ENCODE data around the gene OSBPL2.

OSBPL2 gene

GRCh38 chr20:62285722-62286121 is 47.4 kb downstream of the OSBPL2 start:
- TF ChIP-seq, protein P1, sequence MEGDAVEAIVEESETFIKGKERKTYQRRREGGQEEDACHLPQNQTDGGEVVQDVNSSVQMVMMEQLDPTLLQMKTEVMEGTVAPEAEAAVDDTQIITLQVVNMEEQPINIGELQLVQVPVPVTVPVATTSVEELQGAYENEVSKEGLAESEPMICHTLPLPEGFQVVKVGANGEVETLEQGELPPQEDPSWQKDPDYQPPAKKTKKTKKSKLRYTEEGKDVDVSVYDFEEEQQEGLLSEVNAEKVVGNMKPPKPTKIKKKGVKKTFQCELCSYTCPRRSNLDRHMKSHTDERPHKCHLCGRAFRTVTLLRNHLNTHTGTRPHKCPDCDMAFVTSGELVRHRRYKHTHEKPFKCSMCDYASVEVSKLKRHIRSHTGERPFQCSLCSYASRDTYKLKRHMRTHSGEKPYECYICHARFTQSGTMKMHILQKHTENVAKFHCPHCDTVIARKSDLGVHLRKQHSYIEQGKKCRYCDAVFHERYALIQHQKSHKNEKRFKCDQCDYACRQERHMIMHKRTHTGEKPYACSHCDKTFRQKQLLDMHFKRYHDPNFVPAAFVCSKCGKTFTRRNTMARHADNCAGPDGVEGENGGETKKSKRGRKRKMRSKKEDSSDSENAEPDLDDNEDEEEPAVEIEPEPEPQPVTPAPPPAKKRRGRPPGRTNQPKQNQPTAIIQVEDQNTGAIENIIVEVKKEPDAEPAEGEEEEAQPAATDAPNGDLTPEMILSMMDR (conservative IDR thresholded peaks at IDR 0.05; ENCODE audit: low read depth), result no peak
- H3K27ac ChIP-seq, result peak overlapping the region; percentile 6; the same call in 1 of the 2 replicates
- DNase-seq (ENCODE audit: low spot score), result no peak
- ChIA-PET POLR2A (ENCODE audit: low non-redundant PET) (interaction anchor here (0.6 kb wide), 1 partner anchor 20 kb away, joined by 4 read pairs; no protein-coding TSS in a partner anchor), CTCF (no interaction called here)

- ChIA-PET POLR2A (ENCODE audit: low non-redundant PET) (no interaction called here), CTCF (interaction anchor here (0.6 kb wide), 1 partner anchor 274 kb away, joined by 5 read pairs; no protein-coding TSS in a partner anchor)
- no peak for DNase-seq (ENCODE audit: low spot score)
These were observed 48.3 kb downstream of the OSBPL2 start for GRCh38 chr20:62286493-62287064.

GRCh38 chr20:62287129-62287528 is 48.8 kb downstream of the OSBPL2 start:
- TF ChIP-seq, protein P1 (conservative IDR thresholded peaks at IDR 0.05; ENCODE audit: low read depth), result no peak
- DNase-seq (ENCODE audit: low spot score), result no peak
- H3K27ac ChIP-seq, result no peak overlapping the region
- ChIA-PET CTCF (no interaction called here), POLR2A (ENCODE audit: low non-redundant PET) (no interaction called here)

More at GRCh38 chr20:62286493-62287064, 48.3 kb downstream of the OSBPL2 start:
- no peak overlapping the region for H3K27ac ChIP-seq
- TF ChIP-seq, protein P1 (conservative IDR thresholded peaks at IDR 0.05; ENCODE audit: low read depth), result no peak

DNA sequence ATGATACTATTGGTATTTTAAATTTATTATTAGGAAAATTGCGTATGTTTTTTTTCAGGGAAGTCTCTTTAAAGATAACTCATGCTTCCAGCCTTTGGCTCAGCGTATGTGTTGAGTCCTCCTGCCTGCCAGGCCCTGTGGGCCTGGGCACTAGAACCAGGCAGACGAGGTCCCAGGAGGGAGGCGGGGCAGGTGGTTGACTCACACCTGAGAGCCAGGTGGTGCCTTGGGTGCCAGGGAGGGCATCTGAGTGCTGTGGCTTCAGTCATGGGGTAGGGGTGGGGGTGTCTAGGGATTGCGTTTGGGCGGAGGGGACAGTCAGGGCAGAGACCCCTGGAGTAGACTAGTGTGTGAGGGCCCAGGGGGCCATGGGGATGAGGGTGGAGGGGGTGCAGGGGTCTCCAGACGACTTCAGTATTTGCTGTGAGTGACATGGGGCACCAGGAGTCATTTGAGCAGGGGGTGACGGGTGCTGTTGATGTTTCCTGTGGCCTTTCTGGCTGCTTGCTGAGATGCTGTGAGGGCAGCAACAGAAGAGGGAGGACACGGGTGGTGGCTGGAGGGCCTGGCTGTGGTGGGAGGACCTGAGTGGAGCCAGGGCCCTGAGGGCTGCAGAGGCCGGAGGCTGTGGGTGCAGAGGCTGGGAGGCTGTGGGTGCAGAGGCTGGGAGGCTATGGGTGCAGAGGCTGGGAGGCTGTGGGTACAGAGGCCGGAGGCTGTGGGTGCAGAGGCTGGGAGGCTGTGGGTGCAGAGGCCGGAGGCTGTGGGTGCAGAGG is 49.6 kb downstream of the OSBPL2 start:
- POLR2A ChIA-PET (ENCODE audit: low non-redundant PET), result no interaction called here
- no peak overlapping the region for H3K27ac ChIP-seq
- CTCF ChIA-PET, result no interaction called here
- TF ChIP-seq, protein P1 (conservative IDR thresholded peaks at IDR 0.05; ENCODE audit: low read depth), result no peak
- DNase-seq (ENCODE audit: low spot score), result no peak

- POLR2A ChIA-PET (ENCODE audit: low non-redundant PET), result no interaction called here
These were observed 50.3 kb downstream of the OSBPL2 start for GRCh38 chr20:62288535-62289105.

DNA sequence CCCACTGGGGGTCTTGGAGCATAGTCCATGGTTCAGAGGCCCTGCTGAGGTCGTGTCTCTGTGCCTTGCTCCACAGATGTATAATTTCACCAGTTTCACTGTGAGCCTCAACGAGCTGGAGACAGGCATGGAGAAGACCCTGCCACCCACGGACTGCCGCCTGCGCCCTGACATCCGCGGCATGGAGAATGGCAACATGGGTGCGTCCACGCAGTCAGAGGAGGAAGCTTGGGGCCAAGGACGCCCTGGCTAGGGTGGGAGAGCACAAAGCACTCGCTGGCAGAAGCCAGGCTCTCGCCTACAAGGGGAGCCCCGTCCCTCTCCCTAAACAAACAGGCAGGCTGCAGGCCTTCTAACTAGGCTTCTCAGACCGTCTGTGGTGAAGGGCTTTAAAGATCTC is 50.8 kb downstream of the OSBPL2 start:
- DNase-seq (ENCODE audit: low spot score), result no peak
- H3K27ac ChIP-seq, result peak overlapping the region; percentile 2; the same call in 1 of the 2 replicates
- TF ChIP-seq, protein P1 (conservative IDR thresholded peaks at IDR 0.05; ENCODE audit: low read depth), result no peak
- CTCF ChIA-PET, result interaction anchor here (0.6 kb wide), 1 partner anchor 530 kb away, joined by 3 read pairs; no protein-coding TSS in a partner anchor
- POLR2A ChIA-PET (ENCODE audit: low non-redundant PET), result no interaction called here

More at GRCh38 chr20:62288535-62289105, 50.3 kb downstream of the OSBPL2 start:
- CTCF ChIA-PET, result no interaction called here
- DNase-seq (ENCODE audit: low spot score), result no peak
- H3K27ac ChIP-seq, result peak overlapping the region; percentile 2; the same call in 1 of the 2 replicates
- TF ChIP-seq, protein P1 (conservative IDR thresholded peaks at IDR 0.05; ENCODE audit: low read depth), result no peak
